Measurements from ENCODE around the gene TULP4.

GRCh38 chr6:158397578-158397977, 85.3 kb downstream of the TULP4 start:
- TF ChIP-seq CTCF (IDR thresholded peaks at IDR 0.05) (no peak), USF2 (IDR thresholded peaks at IDR 0.05) (no peak), KDM5A (IDR thresholded peaks at IDR 0.05) (no peak), SMC3 (IDR thresholded peaks at IDR 0.05) (no peak), REST (IDR thresholded peaks at IDR 0.05) (no peak), POLR2A (IDR thresholded peaks at IDR 0.05; ENCODE audit: low read length) (no peak)
